Lower leg skin (tissue), 3 donors: ENCODE measurements around the gene JSRP1.

Experiments
- POLR2A ChIP-seq, 2 donors: fragments of 450-650 bp; IDR thresholded peaks; one replicate each; pipeline ENCODE4 v1.6.1; 2016 to 2017; ENCODE audit warnings: antibody characterized with exemption in 2 of 2, mild to moderate bottlenecking in 1 of 2, moderate library complexity in 1 of 2
- TF ChIP-seq, protein P1 (sequence below), 3 donors: fragments of 450-650 bp; IDR thresholded peaks; one replicate each; pipeline ENCODE4 v1.5.1; 2016; ENCODE audit warnings: antibody characterized with exemption in 3 of 3, mild to moderate bottlenecking in 3 of 3, moderate library complexity in 2 of 3

GRCh38 chr19:2296141-2296540, 39.9 kb upstream of the JSRP1 start:
- TF ChIP-seq, protein P1, sequence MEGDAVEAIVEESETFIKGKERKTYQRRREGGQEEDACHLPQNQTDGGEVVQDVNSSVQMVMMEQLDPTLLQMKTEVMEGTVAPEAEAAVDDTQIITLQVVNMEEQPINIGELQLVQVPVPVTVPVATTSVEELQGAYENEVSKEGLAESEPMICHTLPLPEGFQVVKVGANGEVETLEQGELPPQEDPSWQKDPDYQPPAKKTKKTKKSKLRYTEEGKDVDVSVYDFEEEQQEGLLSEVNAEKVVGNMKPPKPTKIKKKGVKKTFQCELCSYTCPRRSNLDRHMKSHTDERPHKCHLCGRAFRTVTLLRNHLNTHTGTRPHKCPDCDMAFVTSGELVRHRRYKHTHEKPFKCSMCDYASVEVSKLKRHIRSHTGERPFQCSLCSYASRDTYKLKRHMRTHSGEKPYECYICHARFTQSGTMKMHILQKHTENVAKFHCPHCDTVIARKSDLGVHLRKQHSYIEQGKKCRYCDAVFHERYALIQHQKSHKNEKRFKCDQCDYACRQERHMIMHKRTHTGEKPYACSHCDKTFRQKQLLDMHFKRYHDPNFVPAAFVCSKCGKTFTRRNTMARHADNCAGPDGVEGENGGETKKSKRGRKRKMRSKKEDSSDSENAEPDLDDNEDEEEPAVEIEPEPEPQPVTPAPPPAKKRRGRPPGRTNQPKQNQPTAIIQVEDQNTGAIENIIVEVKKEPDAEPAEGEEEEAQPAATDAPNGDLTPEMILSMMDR (IDR thresholded peaks at IDR 0.05), result no peak
- TF ChIP-seq POLR2A (IDR thresholded peaks at IDR 0.05), result no peak
